Lower lobe of right lung (tissue), 2 donors: ENCODE data around the gene DHRSX. TPM values are rescaled to one million over a fixed set of nuclear protein-coding genes. Genes with fewer than 3 reads are reported as not detected.

ENCODE experiments used
- ATAC-seq, 2 donors: fragments of 200-7000 bp; cut with Tn5 transposase; one replicate each; pipeline ENCODE4 v1.9.1; 2020 to 2022; ENCODE audit warnings: mild to moderate bottlenecking in 2 of 2, moderate library complexity in 2 of 2
- DNase-seq: peaks from one replicate; pipeline ENCODE4 v3.0.0-alpha.2; 2020
- H3K27ac ChIP-seq: fragments of 200-600 bp; one replicate; pipeline ENCODE4 v1.8.0; 2022
- H3K27me3 ChIP-seq: fragments of 200-600 bp; one replicate; pipeline ENCODE4 v1.8.0; 2022; ENCODE audit warnings: low read depth
- H3K36me3 ChIP-seq: fragments of 200-600 bp; one replicate; pipeline ENCODE4 v1.8.0; 2022; ENCODE audit warnings: mild to moderate bottlenecking
- H3K4me1 ChIP-seq: fragments of 200-600 bp; one replicate; pipeline ENCODE4 v1.8.0; 2022
- H3K4me3 ChIP-seq: fragments of 200-600 bp; one replicate; pipeline ENCODE4 v1.8.0; 2022; ENCODE audit warnings: mild to moderate bottlenecking
- H3K9me3 ChIP-seq: fragments of 200-600 bp; one replicate; pipeline ENCODE4 v1.8.0; 2022
- CTCF ChIP-seq: fragments of 200-600 bp; IDR thresholded peaks from one replicate; pipeline ENCODE4 v1.8.0; 2022; ENCODE audit warnings: antibody characterized with exemption, mild to moderate bottlenecking
- intact Hi-C: fragments of 100-400 bp; cut with DNase I; formaldehyde crosslinking; loops from one replicate; pipeline ENCODE4 v1.11.0; 2022
- total RNA-seq: library from RNA; stranded (reverse); fragmentation: NEBNext Ultra II Directional; extraction: Animal tissue kit (Norgen Biotek cat#: 25700); gene quantifications from one replicate; pipeline ENCODE4 v1.2.1, GENCODE V29; 2021
- donor health status: DM: no; HTN: yes; CAD: no; lungs with severe emphysema.

The DHRSX gene
- total RNA-seq, 1 donor from 2014 or later, result 31.9 TPM

GRCh38 chrX:2490634-2491033, 10.1 kb downstream of the DHRSX start:
- ATAC-seq (no peak), DNase-seq (no peak)
- TF ChIP-seq CTCF, result no peak
- Histone ChIP-seq H3K4me3 (no peak overlapping the region), H3K27ac (no peak overlapping the region), H3K36me3 (peaks cover 57% of the 10 kb centered on the region), H3K9me3 (no peaks in the 10 kb centered on the region), H3K27me3 (no peaks in the 10 kb centered on the region), H3K4me1 (no peaks in the 10 kb centered on the region)
- intact Hi-C loops, result no loop called here

- H3K27me3 ChIP-seq, result no peaks in the 10 kb centered on the region
- TF ChIP-seq CTCF, result no peak
- H3K9me3 ChIP-seq, result no peaks in the 10 kb centered on the region
- peaks cover 52% of the 10 kb centered on the region for H3K36me3 ChIP-seq
- H3K27ac ChIP-seq, result no peak overlapping the region
- DNase-seq (no peak), ATAC-seq (no peak)
- H3K4me1 ChIP-seq, result no peaks in the 10 kb centered on the region
- intact Hi-C loops, result no loop called here
- no peak overlapping the region for H3K4me3 ChIP-seq
Observed at GRCh38 chrX:2489446-2490445, 11.0 kb downstream of the DHRSX start.

- Histone ChIP-seq H3K4me1 (no peaks in the 10 kb centered on the region), H3K27me3 (no peaks in the 10 kb centered on the region), H3K27ac (no peak overlapping the region), H3K36me3 (peaks cover 53% of the 10 kb centered on the region), H3K4me3 (no peak overlapping the region), H3K9me3 (no peaks in the 10 kb centered on the region)
- ATAC-seq (no peak), DNase-seq (no peak)
- TF ChIP-seq CTCF, result no peak
- intact Hi-C loops, result no loop called here
Observed at GRCh38 chrX:2488621-2489285, 12.0 kb downstream of the DHRSX start.

GRCh38 chrX:2487366-2487765, 13.4 kb downstream of the DHRSX start:
- ATAC-seq (no peak), DNase-seq (no peak)
- Histone ChIP-seq H3K4me3 (no peak overlapping the region), H3K27ac (no peak overlapping the region), H3K4me1 (no peaks in the 10 kb centered on the region), H3K36me3 (peaks cover 54% of the 10 kb centered on the region), H3K27me3 (no peaks in the 10 kb centered on the region), H3K9me3 (no peaks in the 10 kb centered on the region)
- no peak for TF ChIP-seq CTCF
- intact Hi-C loops, result no loop called here

GRCh38 chrX:2486476-2487133, 14.2 kb downstream of the DHRSX start:
- H3K4me1 ChIP-seq, result no peaks in the 10 kb centered on the region
- no peaks in the 10 kb centered on the region for H3K9me3 ChIP-seq
- H3K27ac ChIP-seq, result no peak overlapping the region
- no peaks in the 10 kb centered on the region for H3K27me3 ChIP-seq
- DNase-seq, result no peak
- H3K4me3 ChIP-seq, result no peak overlapping the region
- TF ChIP-seq CTCF, result no peak
- no peak for ATAC-seq
- intact Hi-C loops, result no loop called here
- peaks cover 54% of the 10 kb centered on the region for H3K36me3 ChIP-seq
